Prostate gland (tissue), 2 donors: ENCODE results near the gene TMEM51.

Source experiments
- POLR2A ChIP-seq: fragments of 450-650 bp; IDR thresholded peaks from one replicate; pipeline ENCODE4 v1.6.1; 2016; ENCODE audit warnings: antibody characterized with exemption, mild to moderate bottlenecking
- TF ChIP-seq, protein P1 (sequence below), 4 experiments: fragments of 200-600 bp in 2 of 4; fragments of 450-650 bp in 2 of 4; sonication (generic) in 2 of 4; IDR thresholded peaks; 1 replicate in 3 of 4; 2 replicates in 1 of 4; pipeline ENCODE4 v1.5.1; 2016 to 2019; ENCODE audit warnings: antibody characterized with exemption in 4 of 4, mild to moderate bottlenecking in 2 of 4, moderate library complexity in 2 of 4

DNA sequence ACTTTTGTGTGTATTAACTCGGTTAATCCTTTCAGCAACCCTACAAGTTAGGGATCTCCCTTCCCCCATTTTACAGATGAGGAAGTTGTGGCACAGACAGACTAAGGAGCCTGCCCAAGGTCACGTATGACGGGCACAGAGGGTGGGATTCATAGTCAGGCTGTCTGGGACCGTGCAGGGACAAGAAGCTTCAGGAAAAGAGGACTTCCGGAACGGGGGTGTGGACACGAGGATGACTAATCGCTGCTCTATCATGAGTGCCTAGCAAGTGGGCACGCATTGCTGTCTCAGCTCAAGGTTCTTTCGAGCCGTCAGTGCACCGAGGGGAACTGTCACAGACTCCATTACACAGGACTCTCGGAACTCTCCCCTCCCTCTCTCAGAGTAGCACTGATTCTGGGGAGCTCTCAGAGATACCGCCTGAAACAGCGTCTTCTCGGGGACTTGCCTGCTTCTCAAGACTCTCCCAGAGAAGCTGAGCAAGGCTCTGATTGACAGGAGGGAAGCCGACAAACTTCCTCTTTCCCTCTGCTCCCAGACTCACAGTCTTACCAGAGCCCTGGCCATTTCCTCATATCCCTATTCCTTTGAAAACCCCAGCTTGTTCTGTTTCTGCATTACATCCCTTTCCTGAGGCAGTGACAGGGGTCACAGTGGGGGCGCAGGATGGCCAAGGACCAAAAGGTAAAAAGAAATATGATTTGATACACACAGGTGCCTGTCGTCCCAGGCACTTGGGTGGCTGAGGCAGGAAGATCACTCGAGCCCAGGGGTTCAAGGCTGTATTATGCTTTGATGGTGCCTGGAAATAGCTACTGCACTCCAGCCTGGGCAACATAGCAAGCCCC lies 107.8 kb downstream of the TMEM51 start:
- TF ChIP-seq POLR2A = no peak
- TF ChIP-seq, protein P1, sequence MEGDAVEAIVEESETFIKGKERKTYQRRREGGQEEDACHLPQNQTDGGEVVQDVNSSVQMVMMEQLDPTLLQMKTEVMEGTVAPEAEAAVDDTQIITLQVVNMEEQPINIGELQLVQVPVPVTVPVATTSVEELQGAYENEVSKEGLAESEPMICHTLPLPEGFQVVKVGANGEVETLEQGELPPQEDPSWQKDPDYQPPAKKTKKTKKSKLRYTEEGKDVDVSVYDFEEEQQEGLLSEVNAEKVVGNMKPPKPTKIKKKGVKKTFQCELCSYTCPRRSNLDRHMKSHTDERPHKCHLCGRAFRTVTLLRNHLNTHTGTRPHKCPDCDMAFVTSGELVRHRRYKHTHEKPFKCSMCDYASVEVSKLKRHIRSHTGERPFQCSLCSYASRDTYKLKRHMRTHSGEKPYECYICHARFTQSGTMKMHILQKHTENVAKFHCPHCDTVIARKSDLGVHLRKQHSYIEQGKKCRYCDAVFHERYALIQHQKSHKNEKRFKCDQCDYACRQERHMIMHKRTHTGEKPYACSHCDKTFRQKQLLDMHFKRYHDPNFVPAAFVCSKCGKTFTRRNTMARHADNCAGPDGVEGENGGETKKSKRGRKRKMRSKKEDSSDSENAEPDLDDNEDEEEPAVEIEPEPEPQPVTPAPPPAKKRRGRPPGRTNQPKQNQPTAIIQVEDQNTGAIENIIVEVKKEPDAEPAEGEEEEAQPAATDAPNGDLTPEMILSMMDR (IDR thresholded peaks at IDR 0.05) = no peak
